Esophagus muscularis mucosa (tissue), 3 donors: ENCODE results near the gene MARCHF11.

ENCODE experiments used
- CTCF ChIP-seq, 3 experiments: fragments of 200-600 bp in 2 of 3; fragments of 450-650 bp in 1 of 3; sonication (generic) in 2 of 3; IDR thresholded peaks; one replicate each; pipeline ENCODE4 v1.5.1; 2017 to 2019; ENCODE audit warnings: antibody characterized with exemption in 3 of 3, mild to moderate bottlenecking in 2 of 3, moderate library complexity in 1 of 3
- POLR2AphosphoS5 ChIP-seq, 2 donors: sonication (generic); formaldehyde crosslinking; IDR thresholded peaks; one replicate each; pipeline ENCODE4 v1.6.1; 2017; ENCODE audit warnings: antibody characterized with exemption in 2 of 2

- TF ChIP-seq POLR2AphosphoS5 (IDR thresholded peaks at IDR 0.05) (no peak), CTCF (IDR thresholded peaks at IDR 0.05) (no peak)
Observed at GRCh38 chr5:16169550-16169949, 10.0 kb downstream of the MARCHF11 start.
